CD14-positive monocyte (primary cell): ENCODE data around the gene SLIT1. TPM values are rescaled to one million over a fixed set of nuclear protein-coding genes. Genes with fewer than 3 reads are reported as not detected.
A peak's percentile ranks its signal among the peaks of the same experiment; 100 is the strongest.

ENCODE experiments used
- DNase-seq, 3 donors: peaks; one replicate each; pipeline ENCODE4 v3.0.0-alpha.2; 2011 to 2022
- H2AFZ ChIP-seq: 2 replicates; pipeline ENCODE4 v1.6.0; 2012; ENCODE audit warnings: mild to moderate bottlenecking, low read depth, low read length, inconsistent platforms; ENCODE audit not compliant: insufficient read depth, poor library complexity, severe bottlenecking
- H3K27ac ChIP-seq, 2 donors: 1 replicate in 1 of 2; 2 replicates in 1 of 2; pipeline ENCODE4 v1.5.1; 2012 to 2013; ENCODE audit warnings: low read length in 2 of 2, control low read depth in 1 of 2, inconsistent platforms in 1 of 2, low read depth in 1 of 2, mild to moderate bottlenecking in 1 of 2
- H3K27me3 ChIP-seq, 2 donors: one replicate each; pipeline versions ENCODE4 v1.6.0 to v1.6.1; 2011 to 2013; ENCODE audit warnings: low read length in 2 of 2; ENCODE audit not compliant: control insufficient read depth in 2 of 2, insufficient read depth in 2 of 2
- H3K36me3 ChIP-seq, 2 donors: replicated peaks in 1 of 2; 1 replicate in 1 of 2; 2 replicates in 1 of 2; pipeline versions ENCODE4 v1.5.1 to v1.6.1; 2012 to 2013; ENCODE audit warnings: low read length in 2 of 2, control low read depth in 1 of 2, inconsistent platforms in 1 of 2, mild to moderate bottlenecking in 1 of 2; ENCODE audit not compliant: insufficient read depth in 2 of 2, control insufficient read depth in 1 of 2
- H3K4me1 ChIP-seq, 2 donors: 1 replicate in 1 of 2; 2 replicates in 1 of 2; pipeline versions ENCODE4 v1.5.1 to v1.6.1; 2012 to 2013; ENCODE audit warnings: low read length in 2 of 2, control low read depth in 1 of 2, inconsistent platforms in 1 of 2, mild to moderate bottlenecking in 1 of 2, moderate library complexity in 1 of 2; ENCODE audit not compliant: insufficient read depth in 2 of 2, control insufficient read depth in 1 of 2
- H3K4me2 ChIP-seq: replicated peaks from 2 replicates; pipeline ENCODE3; 2012; ENCODE audit warnings: low read length, moderate library complexity, mild to moderate bottlenecking; ENCODE audit not compliant: poor library complexity, severe bottlenecking; ENCODE audit errors: extremely low read depth
- H3K4me3 ChIP-seq, 3 experiments: fragments of 200-600 bp in 1 of 3; sonication (generic) in 1 of 3; replicated peaks in 1 of 3; 1 replicate in 2 of 3; 2 replicates in 1 of 3; pipeline ENCODE4 v1.5.1; 2011 to 2013; ENCODE audit warnings: low read length in 3 of 3, mild to moderate bottlenecking in 3 of 3, control low read depth in 2 of 3, low read depth in 2 of 3, inconsistent platforms in 1 of 3, moderate library complexity in 1 of 3
- H3K79me2 ChIP-seq: 2 replicates; pipeline ENCODE4 v1.6.0; 2012; ENCODE audit warnings: mild to moderate bottlenecking, control low read depth, inconsistent platforms, low read length, moderate library complexity; ENCODE audit not compliant: insufficient read depth
- H3K9ac ChIP-seq: 2 replicates; pipeline ENCODE4 v1.6.0; 2017; ENCODE audit warnings: low read length, mild to moderate bottlenecking; ENCODE audit not compliant: insufficient read depth, poor library complexity, severe bottlenecking
- H3K9me3 ChIP-seq, 2 donors: replicated peaks in 1 of 2; 1 replicate in 1 of 2; 2 replicates in 1 of 2; pipeline versions ENCODE4 v1.5.1 to v1.6.1; 2012 to 2013; ENCODE audit warnings: low read length in 2 of 2, control low read depth in 1 of 2; ENCODE audit not compliant: control insufficient read depth in 1 of 2, insufficient read depth in 1 of 2
- H4K20me1 ChIP-seq: 2 replicates; pipeline ENCODE4 v1.6.0; 2012; ENCODE audit warnings: mild to moderate bottlenecking, low read length, control low read depth, moderate library complexity; ENCODE audit not compliant: insufficient read depth
- H3K27ac Mint-ChIP-seq, 7 donors: one replicate each; pipeline ENCODE4 v1.8.0; 2020; ENCODE audit warnings: mild to moderate bottlenecking in 7 of 7, mixed read lengths in 7 of 7, moderate library complexity in 6 of 7, inconsistent platforms in 2 of 7
- H3K27me3 Mint-ChIP-seq, 3 donors: one replicate each; pipeline ENCODE4 v1.8.0; 2021 to 2022; ENCODE audit warnings: low read depth in 3 of 3, mild to moderate bottlenecking in 3 of 3, mixed read lengths in 3 of 3, moderate library complexity in 3 of 3, inconsistent platforms in 1 of 3
- H3K36me3 Mint-ChIP-seq, 2 donors: one replicate each; pipeline ENCODE4 v1.8.0; 2020; ENCODE audit warnings: mixed read lengths in 2 of 2, inconsistent platforms in 1 of 2, mild to moderate bottlenecking in 1 of 2
- H3K4me1 Mint-ChIP-seq: one replicate; pipeline ENCODE4 v1.8.0; 2020; ENCODE audit warnings: mild to moderate bottlenecking, mixed read lengths
- H3K4me3 Mint-ChIP-seq, 2 donors: one replicate each; pipeline ENCODE4 v1.8.0; 2020; ENCODE audit warnings: mild to moderate bottlenecking in 2 of 2, mixed read lengths in 2 of 2, moderate library complexity in 1 of 2
- H3K9me3 Mint-ChIP-seq, 7 donors: one replicate each; pipeline ENCODE4 v1.8.0; 2020 to 2022; ENCODE audit warnings: mixed read lengths in 7 of 7, mild to moderate bottlenecking in 6 of 7, moderate library complexity in 6 of 7, inconsistent platforms in 2 of 7
- WGBS: methylation state at CpG from one replicate; pipeline ENCODE4 v1.1.5; 2013; ENCODE audit warnings: missing lambda C conversion rate; ENCODE audit not compliant: insufficient coverage; 5-methylcytosine and 5-hydroxymethylcytosine counted together
- intact Hi-C, 2 donors: fragments of 100-400 bp; cut with micrococcal nuclease; formaldehyde crosslinking; loops; one replicate each; pipeline versions ENCODE4 v1.15.0 to v1.15.1; 2023
- polyA plus RNA-seq, 3 donors: library from polyadenylated mRNA; depleted of rRNA in 1 of 3; unstranded in 2 of 3; stranded (reverse) in 1 of 3; fragments of 300-500 nt in 2 of 3; fragments of >200 nt in 1 of 3; fragmentation: Illumina TruSeq in 2 of 3; gene quantifications; 1 replicate in 2 of 3; 2 replicates in 1 of 3; pipeline ENCODE4 v1.2.3, GENCODE V29; 2012 to 2021
- TF ChIP-seq, protein P1 (sequence below): fragments of 200-600 bp; IDR thresholded peaks from one replicate; pipeline ENCODE4 v1.8.0; 2022; ENCODE audit warnings: antibody characterized with exemption, mild to moderate bottlenecking

The SLIT1 gene
- polyA plus RNA-seq, 3 donors = 0.05 to 0.81 (median 0.16) TPM

DNA sequence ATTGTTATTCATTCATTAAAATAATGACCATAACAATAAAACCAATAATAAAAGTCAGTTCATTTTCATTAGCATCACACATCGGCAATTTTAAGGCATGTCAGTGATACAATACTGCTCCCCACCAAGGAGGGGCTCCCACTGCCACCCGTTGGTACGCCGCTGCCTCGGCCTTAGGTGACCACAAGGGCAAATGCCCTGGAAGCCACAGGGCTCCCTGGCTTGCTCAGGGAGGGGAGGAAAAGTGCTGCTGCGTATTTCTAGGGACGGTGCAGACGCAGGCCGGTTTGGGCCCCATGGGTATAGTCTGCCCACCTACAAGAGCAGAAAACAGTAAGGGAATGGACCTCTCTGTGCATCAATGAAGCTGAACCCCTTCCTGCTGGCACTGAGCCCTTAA, 85.1 kb downstream of the SLIT1 start:
- no peak overlapping the region for H3K4me3 Mint-ChIP-seq
- no peak overlapping the region for H3K9ac ChIP-seq
- no peaks in the 10 kb centered on the region for H3K36me3 Mint-ChIP-seq
- H3K4me1 ChIP-seq = no peaks in the 10 kb centered on the region
- no peak overlapping the region for H3K4me3 ChIP-seq
- intact Hi-C loops = no loop called here
- H3K36me3 ChIP-seq = no peaks in the 10 kb centered on the region
- H3K27ac Mint-ChIP-seq = peak overlapping the region in 1 of 7 donors; percentile 41
- no peaks in the 10 kb centered on the region for H3K4me1 Mint-ChIP-seq
- H3K4me2 ChIP-seq = no peak overlapping the region
- no peak for DNase-seq
- WGBS = 100% methylated on average over 7 of the region's 9 CpGs
- no peaks in the 10 kb centered on the region for H3K9me3 Mint-ChIP-seq
- no peaks in the 10 kb centered on the region for H3K9me3 ChIP-seq
- H3K79me2 ChIP-seq = no peaks in the 10 kb centered on the region
- H2AFZ ChIP-seq = no peak overlapping the region
- H3K27ac ChIP-seq = no peak overlapping the region
- TF ChIP-seq, protein P1, sequence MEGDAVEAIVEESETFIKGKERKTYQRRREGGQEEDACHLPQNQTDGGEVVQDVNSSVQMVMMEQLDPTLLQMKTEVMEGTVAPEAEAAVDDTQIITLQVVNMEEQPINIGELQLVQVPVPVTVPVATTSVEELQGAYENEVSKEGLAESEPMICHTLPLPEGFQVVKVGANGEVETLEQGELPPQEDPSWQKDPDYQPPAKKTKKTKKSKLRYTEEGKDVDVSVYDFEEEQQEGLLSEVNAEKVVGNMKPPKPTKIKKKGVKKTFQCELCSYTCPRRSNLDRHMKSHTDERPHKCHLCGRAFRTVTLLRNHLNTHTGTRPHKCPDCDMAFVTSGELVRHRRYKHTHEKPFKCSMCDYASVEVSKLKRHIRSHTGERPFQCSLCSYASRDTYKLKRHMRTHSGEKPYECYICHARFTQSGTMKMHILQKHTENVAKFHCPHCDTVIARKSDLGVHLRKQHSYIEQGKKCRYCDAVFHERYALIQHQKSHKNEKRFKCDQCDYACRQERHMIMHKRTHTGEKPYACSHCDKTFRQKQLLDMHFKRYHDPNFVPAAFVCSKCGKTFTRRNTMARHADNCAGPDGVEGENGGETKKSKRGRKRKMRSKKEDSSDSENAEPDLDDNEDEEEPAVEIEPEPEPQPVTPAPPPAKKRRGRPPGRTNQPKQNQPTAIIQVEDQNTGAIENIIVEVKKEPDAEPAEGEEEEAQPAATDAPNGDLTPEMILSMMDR = no peak
- H3K27me3 Mint-ChIP-seq = peaks cover 19 to 28% (median 27%) of the 10 kb centered on the region in 3 donors
- H4K20me1 ChIP-seq = no peaks in the 10 kb centered on the region
- peaks cover 0 to 16% of the 10 kb centered on the region in 2 donors for H3K27me3 ChIP-seq

DNA sequence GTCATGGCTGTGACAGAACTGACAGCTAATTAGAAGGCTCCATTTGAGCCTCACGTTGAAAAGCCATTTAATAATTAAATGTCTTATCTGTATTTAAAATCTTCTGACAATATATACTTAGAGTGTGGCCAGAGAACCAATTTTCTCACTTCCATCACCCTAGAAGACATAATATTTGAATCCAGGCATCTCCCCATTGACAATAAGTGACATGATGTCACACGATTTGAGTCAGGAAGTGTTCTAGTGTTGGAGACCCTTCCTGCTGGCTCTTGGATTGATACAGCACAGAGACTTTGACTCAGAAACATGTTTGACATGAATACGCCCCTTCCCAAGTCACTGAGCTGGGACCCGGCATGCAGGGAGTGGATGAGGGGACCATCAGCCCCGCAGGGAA, 85.9 kb downstream of the SLIT1 start:
- intact Hi-C loops = no loop called here
- WGBS = 85% methylated on average over 4 of the region's 5 CpGs
- H3K4me3 Mint-ChIP-seq = no peak overlapping the region

More for the DNA sequence above, 85.9 kb downstream of the SLIT1 start:
- Histone ChIP-seq H4K20me1 (no peaks in the 10 kb centered on the region), H3K9ac (no peak overlapping the region), H3K4me1 (no peaks in the 10 kb centered on the region), H2AFZ (no peak overlapping the region), H3K27ac (no peak overlapping the region), H3K4me2 (no peak overlapping the region), H3K27me3 (peaks cover 0 to 22% of the 10 kb centered on the region in 2 donors), H3K36me3 (no peaks in the 10 kb centered on the region), H3K4me3 (no peak overlapping the region), H3K9me3 (no peaks in the 10 kb centered on the region), H3K79me2 (no peaks in the 10 kb centered on the region)
- Mint-ChIP-seq H3K27me3 (peaks cover 27 to 36% (median 32%) of the 10 kb centered on the region in 3 donors), H3K9me3 (no peaks in the 10 kb centered on the region), H3K4me1 (no peaks in the 10 kb centered on the region), H3K27ac (no peak overlapping the region), H3K36me3 (no peaks in the 10 kb centered on the region)
- TF ChIP-seq, protein P1 = no peak
- DNase-seq = no peak
